ENCODE results near the gene ERC2.

DNA sequence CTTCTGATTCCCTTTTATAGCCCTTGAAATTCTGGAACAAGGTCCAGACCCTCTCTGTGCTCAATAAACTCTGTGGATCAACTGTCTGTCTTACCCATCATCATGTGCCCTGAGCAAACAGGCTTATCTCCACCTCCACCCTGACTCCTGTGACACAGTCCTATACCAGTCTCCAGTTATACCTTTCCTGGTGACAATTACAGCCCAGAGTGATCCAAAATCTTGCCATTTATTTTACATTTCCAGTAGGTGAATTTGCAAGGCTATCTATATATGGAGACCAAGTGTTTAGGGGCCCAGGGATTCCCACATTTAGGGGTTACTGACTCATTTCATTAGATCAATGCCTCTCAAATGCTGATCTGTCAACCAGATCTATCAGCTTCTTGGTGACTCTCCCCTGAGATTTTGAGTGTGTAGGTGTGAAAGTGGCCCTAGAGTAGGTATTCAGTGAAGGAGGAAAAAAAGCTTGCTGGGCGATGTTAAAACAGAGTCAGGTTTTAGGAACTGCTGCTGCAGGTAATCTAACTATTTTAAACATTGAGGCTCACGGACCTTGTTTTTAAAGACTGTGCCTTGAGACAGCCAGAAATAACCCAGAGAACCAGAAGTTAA is 751.5 kb downstream of the ERC2 start:
- TF ChIP-seq, protein P1, sequence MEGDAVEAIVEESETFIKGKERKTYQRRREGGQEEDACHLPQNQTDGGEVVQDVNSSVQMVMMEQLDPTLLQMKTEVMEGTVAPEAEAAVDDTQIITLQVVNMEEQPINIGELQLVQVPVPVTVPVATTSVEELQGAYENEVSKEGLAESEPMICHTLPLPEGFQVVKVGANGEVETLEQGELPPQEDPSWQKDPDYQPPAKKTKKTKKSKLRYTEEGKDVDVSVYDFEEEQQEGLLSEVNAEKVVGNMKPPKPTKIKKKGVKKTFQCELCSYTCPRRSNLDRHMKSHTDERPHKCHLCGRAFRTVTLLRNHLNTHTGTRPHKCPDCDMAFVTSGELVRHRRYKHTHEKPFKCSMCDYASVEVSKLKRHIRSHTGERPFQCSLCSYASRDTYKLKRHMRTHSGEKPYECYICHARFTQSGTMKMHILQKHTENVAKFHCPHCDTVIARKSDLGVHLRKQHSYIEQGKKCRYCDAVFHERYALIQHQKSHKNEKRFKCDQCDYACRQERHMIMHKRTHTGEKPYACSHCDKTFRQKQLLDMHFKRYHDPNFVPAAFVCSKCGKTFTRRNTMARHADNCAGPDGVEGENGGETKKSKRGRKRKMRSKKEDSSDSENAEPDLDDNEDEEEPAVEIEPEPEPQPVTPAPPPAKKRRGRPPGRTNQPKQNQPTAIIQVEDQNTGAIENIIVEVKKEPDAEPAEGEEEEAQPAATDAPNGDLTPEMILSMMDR (conservative IDR thresholded peaks at IDR 0.05; ENCODE audit: low read length), result no peak
- TF ChIP-seq EZH2phosphoT487 (IDR thresholded peaks at IDR 0.05; ENCODE audit: borderline replicate concordance, low read depth, low read length), result no peak

Measured in OCI-LY7 (cell line).